ENCODE results near the gene FBRSL1.

DNA sequence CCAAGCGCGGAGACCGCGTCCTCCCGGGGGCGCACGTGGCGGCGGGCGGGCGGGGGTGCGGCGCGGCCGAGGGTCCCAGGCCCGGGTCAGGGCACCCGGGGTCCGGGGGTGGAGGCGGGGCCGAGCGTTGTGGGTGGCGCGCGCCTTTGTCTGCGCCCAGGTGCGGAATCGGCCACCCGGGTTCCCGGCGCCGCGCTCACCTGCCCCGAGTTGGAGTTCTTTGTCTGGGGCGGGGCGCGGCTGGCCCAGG, 70.3 kb downstream of the FBRSL1 start:
- TF ChIP-seq, protein P1, sequence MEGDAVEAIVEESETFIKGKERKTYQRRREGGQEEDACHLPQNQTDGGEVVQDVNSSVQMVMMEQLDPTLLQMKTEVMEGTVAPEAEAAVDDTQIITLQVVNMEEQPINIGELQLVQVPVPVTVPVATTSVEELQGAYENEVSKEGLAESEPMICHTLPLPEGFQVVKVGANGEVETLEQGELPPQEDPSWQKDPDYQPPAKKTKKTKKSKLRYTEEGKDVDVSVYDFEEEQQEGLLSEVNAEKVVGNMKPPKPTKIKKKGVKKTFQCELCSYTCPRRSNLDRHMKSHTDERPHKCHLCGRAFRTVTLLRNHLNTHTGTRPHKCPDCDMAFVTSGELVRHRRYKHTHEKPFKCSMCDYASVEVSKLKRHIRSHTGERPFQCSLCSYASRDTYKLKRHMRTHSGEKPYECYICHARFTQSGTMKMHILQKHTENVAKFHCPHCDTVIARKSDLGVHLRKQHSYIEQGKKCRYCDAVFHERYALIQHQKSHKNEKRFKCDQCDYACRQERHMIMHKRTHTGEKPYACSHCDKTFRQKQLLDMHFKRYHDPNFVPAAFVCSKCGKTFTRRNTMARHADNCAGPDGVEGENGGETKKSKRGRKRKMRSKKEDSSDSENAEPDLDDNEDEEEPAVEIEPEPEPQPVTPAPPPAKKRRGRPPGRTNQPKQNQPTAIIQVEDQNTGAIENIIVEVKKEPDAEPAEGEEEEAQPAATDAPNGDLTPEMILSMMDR (IDR thresholded peaks at IDR 0.05), result no peak
- no peak for TF ChIP-seq POLR2A (IDR thresholded peaks at IDR 0.05; ENCODE audit: low read depth)

Data from esophagus muscularis mucosa (tissue), 3 donors.